Thyroid gland (tissue), 4 donors: Measurements from ENCODE around the gene TENM3.

Source experiments
- POLR2A ChIP-seq, 2 donors: fragments of 450-650 bp; IDR thresholded peaks; one replicate each; pipeline ENCODE4 v1.6.1; 2017; ENCODE audit warnings: antibody characterized with exemption in 2 of 2, mild to moderate bottlenecking in 2 of 2, moderate library complexity in 1 of 2
- TF ChIP-seq, protein P1 (sequence below), 6 experiments: fragments of 200-600 bp in 3 of 6; fragments of 450-650 bp in 3 of 6; sonication (generic) in 3 of 6; IDR thresholded peaks; one replicate each; pipeline ENCODE4 v1.5.1; 2016 to 2019; ENCODE audit warnings: antibody characterized with exemption in 6 of 6, mild to moderate bottlenecking in 2 of 6, inconsistent platforms in 1 of 6, moderate library complexity in 1 of 6

DNA sequence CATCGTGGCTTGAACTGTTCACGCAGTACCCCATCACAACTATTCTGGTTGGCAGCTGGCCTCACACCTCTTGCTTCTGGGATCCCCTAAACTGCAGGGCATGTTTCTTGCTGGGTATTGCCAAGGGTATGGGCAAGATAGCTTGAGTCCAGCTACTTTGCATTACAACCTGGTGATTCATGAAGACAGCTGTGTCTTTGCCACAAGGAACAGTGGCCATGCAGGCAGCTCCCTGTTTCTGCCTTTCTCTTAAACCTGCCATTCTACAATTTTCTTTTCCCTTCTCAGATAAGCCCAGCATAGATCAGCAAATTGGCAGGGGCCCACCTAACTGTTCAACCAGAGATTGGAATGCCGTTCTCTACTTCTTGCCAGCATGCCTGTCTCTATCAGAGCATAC, 42.8 kb downstream of the TENM3 start:
- TF ChIP-seq, protein P1, sequence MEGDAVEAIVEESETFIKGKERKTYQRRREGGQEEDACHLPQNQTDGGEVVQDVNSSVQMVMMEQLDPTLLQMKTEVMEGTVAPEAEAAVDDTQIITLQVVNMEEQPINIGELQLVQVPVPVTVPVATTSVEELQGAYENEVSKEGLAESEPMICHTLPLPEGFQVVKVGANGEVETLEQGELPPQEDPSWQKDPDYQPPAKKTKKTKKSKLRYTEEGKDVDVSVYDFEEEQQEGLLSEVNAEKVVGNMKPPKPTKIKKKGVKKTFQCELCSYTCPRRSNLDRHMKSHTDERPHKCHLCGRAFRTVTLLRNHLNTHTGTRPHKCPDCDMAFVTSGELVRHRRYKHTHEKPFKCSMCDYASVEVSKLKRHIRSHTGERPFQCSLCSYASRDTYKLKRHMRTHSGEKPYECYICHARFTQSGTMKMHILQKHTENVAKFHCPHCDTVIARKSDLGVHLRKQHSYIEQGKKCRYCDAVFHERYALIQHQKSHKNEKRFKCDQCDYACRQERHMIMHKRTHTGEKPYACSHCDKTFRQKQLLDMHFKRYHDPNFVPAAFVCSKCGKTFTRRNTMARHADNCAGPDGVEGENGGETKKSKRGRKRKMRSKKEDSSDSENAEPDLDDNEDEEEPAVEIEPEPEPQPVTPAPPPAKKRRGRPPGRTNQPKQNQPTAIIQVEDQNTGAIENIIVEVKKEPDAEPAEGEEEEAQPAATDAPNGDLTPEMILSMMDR (IDR thresholded peaks at IDR 0.05): no peak
- TF ChIP-seq POLR2A (IDR thresholded peaks at IDR 0.05): no peak
